GM21381 (cell line): Measurements from ENCODE around the gene PLA2G3.

Experiments
- ATAC-seq: cut with Tn5 transposase; IDR thresholded peaks from one replicate; pipeline ENCODE4 v1.9.1; 2021; ENCODE audit warnings: mild to moderate bottlenecking, moderate library complexity; ENCODE audit not compliant: unreplicated experiment

Gene PLA2G3

DNA sequence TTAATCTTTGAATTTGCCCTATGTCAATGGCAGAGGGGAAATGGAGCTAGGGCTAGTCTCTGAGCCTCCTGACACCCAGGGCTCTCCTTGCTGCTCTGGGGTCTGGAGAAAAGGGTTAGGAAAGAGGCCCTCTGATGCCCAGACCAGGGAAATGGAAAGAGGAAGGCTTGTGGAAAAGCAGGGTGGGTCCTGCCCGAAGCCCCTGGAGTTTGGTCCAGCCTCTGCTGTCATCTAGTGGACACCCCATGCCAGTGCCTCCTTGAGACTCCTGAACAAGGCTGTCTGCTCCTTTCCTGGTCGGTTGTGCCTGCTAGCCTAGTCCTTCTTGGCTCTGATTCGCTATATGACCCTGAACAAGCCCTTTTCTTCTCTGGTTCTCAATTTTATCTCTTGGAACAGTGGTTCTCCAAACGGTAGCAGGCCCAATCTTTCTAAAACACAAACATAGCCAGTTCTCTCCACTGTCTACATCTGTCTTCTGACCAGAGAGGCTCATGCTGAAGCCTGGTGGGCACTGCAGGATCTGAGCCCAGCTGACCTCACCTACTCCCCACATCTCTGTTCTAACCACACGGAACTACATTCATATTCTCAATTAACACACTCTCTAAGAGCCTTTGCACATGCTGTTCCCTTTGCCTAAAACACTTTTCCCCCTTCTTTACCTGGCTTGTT, 8.8 kb upstream of the PLA2G3 start:
- no peak for ATAC-seq

DNA sequence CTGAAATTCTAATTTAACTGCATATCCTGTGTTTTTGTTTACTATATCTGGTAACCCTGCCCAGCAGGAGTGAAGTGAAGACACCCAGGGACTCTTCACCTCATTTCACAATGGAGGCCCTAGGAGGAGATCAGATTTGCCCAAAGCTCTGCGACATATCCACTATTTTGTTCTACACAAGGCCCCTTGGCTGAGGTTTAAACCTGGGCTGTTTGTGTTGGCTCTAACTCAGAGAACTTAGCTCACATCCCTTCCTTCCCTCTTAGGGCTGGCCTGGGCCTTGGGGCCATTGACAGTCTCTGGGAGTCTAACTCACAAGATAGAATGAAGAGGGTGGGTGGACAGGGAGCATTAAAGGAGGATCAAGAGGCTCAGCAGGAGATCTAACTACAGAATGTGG, 8.2 kb upstream of the PLA2G3 start:
- ATAC-seq: no peak

DNA sequence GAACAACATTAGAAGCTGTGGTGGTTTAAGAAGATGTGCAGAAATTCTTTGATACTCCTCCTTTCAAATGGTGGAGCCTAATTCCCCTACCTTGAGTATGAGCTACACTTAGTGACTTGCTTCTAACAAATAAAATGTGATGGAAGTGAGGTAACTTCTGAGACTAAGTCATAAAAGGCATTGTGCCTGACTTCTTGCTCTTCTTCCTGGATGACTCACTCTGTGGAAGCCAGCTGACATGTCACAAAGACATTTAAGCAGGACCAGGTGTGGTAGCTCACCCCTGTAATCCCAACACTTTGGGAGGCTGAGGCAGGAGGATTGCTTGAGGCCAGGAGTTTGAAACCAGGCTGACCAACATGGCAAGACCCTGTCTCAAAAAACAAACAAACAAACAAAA, 3.9 kb upstream of the PLA2G3 start:
- ATAC-seq: no peak

DNA sequence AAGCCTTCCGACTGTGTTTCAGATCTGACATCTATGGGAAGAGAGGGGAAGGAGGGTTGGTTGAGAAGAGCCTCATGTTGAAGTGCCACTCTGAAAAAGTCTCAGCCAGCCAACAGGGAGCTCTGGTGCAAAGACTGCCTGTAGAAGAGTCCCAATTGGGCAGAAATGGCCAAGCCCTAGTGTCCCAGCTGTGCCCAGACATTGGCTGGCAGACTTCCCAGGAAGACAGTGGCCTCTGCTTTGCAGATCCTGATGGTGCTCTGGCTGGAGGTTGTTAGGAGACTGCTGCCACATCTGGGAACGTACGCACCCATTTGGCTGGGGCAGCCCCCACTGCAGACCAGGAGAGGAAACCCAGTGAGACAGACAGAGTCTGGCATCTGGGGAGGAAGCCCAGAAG, 3.2 kb upstream of the PLA2G3 start:
- ATAC-seq: no peak

DNA sequence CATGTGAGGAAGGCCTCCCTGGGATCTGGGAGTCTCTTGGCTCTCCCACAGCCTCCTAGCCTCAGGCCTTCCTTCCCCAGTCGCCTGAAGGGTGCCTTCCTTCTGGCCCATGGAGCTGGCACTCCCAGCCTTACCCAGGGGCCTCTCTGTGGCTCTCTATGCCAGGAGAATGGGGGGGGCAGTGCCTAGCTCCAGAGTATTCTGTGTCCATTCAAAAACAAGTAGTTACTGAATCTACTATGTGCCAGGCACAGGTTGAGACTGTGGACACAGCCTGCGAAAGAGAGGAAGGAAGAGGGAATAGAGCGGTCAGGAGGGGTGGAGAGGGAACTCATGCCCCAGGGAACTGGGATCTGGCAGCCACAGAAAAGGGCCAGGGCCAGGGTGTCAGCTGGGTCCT, 2.7 kb upstream of the PLA2G3 start:
- no peak for ATAC-seq

DNA sequence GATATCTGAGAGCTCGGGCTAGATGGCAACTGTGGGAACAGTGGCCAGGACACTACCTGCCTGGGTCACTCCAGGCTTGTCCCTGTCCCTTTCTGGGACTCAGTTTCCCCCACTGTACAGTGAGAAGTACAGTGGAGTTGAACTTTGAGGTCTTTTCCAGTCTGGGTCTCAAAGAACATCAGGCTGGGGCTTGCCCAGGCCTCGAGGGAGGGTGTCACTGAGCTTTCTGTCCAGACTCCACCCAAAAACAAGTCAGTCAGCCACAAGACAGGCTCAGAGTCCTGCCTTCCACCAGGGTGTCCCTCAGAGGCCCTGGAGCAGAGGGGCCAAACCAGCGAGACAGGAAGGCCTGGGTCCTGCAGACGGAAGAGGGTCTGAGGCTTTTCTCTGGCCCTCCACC, 2.0 kb upstream of the PLA2G3 start:
- no peak for ATAC-seq

DNA sequence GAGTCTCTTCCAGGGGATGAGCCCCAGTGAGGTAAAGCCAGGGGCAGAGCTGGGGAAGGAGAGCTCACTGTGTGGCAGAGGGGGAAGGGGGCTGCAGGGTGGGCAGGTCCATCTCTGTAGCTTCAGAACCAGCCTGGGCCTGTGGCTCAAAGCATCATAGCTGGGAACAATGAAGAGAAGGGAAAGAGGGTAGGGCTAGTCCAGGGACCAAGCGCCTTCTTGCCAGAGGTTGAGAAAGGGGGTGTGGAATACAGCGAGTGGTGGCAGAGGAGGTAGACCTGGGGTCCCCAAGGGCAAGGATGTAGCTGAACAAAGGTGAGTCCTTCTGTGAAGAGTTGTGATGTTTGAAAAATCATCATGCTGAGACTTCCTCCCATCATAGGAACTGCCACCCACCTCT, 1.2 kb upstream of the PLA2G3 start:
- no peak for ATAC-seq

DNA sequence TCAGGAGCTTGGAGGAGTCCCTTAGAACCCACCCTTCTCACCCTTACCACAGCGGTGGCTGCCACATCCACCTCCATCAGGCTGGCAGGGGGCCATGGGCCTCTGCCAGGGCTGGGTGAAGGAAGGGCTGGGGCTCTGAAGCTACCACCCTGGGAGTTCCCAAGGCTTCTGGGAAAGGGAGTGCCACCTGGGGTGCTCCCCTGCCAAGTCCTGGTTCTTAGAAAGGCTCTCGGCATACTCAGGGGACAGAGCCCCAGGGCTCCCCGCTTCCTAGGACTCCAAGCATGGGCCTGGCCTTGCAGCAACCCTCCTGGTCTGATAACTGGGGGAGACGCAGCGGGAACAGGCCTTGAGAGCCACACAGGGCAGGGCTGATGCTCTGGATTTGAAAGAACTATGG, 438 bp upstream of the PLA2G3 start:
- ATAC-seq: no peak

DNA sequence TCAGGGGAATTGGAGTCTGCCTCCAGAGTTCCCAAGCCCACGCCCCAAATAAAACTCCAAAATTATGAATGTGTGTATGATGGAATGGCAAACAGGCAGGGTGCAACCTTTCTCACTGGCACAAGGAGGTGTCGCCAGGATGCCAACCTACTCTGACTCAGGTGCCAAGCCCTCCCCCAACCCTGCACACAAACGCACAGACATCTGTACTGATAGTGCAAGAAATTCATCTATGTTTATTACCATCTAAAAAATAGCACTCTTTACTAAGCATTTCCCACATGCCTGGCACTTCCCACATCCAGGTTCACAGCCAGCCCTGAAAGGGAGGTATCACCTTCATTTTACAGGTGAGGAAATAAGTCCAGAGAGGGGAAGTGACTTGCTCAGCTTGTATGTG, 1.2 kb downstream of the PLA2G3 start:
- no peak for ATAC-seq

DNA sequence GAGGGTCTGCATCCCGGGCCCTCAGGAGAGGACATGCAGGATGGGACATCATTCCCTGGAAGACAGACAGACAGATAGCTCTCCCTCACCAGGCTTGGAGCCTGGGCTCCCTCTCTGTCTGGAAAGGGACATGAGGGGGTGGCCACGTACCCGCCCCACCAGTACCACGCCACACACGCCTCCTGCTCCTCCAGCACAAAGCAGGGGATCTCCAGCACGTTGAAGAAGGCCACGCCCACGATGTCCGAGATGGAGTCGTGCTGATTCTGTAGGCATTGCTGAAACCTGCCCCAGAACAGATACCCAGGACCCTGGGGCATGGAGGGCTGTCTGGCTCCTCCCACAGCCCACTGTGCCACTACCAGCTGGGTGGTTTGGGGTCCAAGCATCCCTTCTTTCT, 2.2 kb downstream of the PLA2G3 start:
- no peak for ATAC-seq

DNA sequence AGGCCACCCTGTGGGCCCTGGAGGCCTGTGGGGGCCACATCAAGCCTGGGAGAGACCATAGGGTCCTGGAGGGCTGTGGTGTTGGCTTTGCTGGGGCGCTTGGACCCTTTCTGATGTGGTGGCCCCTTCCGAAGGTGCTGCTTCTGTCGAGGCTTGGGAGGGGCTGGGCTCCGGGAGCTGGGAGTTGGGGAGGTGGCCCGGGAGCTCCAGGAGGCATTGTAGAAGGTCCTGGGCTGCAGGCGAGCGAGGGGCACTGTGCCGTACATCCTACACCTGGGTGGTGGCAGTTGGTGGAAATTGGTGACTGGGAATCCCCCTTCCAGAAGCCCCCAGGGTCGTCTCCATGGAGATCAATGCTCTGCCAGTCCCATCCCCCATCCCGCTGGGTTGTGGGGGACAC, 2.6 kb downstream of the PLA2G3 start:
- no peak for ATAC-seq

DNA sequence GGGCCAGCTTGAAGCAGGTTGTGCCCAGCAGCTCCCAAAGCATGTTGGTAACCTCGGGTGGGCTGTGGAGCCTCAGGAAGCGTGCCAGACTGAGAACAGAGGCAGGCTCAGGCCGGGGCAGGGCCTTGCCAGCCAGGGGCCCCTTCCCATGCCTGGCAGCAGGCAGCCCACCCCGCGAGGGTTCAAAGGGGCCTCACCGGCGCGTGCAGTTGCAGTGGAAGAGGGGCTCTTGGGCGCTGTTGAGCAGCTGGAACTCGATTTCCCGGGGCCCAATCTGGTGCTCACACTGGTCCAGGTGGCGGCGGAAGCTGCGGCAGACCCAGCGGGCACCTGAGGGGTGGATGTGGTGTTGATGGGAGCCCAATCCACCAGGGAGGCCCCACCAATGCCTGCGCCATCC, 3.6 kb downstream of the PLA2G3 start:
- ATAC-seq: no peak

DNA sequence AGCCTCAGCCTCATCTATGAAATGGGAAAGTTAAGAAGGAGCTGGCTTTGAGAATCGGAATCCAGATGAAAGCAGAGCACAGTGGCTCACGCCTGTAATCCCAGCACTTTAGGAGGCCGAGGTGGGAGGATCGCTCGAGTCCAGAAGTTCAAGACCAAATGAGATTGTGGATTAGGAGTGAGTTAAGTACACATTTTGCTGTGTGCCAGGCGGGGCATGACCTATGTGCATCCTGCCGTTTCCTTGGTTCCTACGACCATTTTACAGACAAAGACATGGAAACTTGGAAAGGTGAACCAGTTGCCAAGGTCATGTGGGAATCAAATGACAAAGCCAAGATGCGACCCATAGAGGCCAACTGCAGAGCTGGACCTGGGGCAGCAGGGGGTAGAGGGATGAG, 4.2 kb downstream of the PLA2G3 start:
- no peak for ATAC-seq

DNA sequence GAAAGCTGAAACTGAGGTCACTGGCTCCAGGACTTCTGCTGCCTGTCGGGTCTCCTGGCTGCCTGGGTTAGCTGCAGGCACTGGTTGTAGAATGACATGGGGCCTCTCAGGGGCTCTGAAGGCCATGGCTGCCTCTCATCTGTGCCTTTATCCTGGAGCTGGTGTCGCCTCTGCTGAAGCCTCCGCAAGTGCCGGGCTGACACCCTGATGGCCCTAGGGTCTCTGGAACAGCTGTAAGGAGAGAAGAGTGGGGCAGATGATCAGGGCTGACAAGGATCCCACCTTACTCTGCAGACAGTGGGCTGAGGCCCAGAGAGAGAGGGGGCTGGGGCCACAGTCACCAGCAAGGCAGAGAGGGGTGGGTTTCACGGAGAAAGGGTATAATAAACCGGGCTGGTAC, 4.6 kb downstream of the PLA2G3 start:
- ATAC-seq: no peak

DNA sequence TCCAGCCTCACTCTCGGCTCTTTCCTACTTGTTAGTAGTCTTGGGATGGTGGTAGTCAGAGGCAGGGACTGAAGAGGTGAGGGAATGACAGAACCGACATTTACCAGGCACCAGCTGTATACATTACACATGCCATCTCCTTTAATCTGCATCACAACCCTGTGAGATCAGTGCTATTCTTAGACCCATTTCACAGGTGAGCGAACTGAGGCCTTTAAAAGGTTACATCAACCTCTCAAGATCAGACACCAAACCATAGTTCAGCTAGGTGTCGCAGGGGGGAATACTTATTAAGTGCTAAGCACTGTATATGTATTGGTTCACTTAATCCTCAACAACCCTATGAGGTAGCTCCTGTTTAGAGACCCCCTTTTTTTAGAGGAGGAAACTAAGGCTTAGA, 5.6 kb downstream of the PLA2G3 start:
- no peak for ATAC-seq

DNA sequence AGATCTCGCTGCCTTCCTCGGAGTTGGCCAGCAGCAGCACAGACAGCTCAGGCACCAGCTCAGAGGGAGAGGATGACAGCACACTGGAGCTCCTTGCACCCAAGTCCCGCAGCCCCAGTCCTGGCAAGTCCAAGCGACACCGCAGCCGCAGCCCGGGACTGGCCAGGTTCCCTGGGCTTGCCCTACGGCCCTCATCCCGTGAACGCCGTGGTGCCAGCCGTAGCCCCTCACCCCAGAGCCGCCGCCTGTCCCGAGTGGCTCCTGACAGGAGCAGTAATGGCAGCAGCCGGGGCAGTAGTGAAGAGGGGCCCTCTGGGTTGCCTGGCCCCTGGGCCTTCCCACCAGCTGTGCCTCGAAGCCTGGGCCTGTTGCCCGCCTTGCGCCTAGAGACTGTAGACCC, 6.4 kb downstream of the PLA2G3 start:
- ATAC-seq: no peak

DNA sequence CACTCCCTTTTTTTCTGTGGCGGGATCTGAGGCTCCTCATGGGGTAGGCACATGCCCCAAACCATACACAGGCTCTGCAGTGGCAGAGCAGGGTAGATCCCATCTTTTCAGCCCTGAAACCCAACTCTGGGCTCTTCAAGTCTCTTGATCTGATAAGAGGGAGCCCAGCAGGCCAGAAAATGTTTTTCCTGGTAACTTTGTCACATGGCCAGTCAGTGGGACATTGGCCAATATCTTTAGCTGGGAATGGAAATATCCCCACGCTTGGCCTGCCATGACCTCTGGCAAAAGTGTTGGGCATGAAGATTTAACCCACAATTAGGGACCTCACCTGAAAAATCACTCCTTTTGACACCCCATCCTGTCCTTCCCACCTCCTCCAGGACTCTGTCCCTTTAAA, 9.4 kb downstream of the PLA2G3 start:
- ATAC-seq: no peak

DNA sequence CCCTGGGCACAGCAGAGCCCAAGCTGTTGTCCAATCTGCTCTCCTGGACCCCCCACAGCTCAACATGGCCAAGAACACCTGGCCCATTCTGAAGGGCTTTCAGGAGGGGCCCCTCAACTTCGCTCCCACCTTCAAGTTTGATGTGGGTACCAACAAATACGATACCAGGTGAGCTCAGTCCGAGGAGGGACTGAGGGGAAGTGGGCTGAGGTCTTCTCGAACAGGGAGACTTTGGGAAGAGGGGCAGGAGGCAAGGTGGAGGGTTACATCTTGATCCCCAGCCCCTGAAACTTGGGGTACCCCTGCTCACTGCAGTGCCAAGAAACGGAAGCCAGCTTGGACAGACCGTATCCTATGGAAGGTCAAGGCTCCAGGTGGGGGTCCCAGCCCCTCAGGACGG, 12.2 kb downstream of the PLA2G3 start:
- ATAC-seq: no peak

DNA sequence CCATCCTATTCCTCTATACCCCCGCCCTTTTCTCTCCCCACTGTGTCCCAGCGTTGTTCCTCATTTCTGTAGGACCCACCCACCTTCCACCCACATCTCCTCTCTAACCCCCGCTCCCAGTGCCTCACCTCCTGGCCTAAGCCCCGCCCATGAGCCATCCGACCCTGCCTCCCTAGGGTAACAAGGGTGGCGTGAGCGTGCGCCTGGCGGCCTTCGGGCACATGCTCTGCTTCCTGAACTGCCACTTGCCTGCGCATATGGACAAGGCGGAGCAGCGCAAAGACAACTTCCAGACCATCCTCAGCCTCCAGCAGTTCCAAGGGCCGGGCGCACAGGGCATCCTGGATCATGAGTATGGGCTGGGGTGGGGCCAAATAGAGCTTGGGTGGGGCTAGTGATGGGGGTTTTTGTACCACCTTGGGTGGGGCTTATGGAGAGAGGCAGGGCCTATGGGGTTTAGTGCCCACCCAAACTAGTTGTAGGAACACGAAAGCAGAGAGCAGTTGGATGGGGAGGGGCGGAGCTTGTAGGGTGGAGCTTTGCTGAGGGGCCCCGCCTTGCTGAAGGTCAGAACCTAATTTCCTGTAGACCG, 13.0 kb downstream of the PLA2G3 start:
- no peak for ATAC-seq

DNA sequence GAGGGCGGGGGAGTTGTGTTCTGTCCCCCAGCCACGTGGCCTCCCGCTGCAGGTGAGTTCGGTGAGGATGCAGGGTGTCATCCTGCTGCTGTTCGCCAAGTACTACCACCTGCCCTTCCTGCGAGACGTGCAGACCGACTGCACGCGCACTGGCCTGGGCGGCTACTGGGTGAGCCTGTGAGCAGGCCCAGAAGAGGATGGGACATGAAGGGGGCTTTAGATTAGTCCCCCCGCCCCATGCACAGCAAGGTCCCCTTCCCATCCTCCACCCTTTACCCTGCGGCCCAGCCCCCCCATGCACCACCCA, 13.5 kb downstream of the PLA2G3 start:
- ATAC-seq: no peak

DNA sequence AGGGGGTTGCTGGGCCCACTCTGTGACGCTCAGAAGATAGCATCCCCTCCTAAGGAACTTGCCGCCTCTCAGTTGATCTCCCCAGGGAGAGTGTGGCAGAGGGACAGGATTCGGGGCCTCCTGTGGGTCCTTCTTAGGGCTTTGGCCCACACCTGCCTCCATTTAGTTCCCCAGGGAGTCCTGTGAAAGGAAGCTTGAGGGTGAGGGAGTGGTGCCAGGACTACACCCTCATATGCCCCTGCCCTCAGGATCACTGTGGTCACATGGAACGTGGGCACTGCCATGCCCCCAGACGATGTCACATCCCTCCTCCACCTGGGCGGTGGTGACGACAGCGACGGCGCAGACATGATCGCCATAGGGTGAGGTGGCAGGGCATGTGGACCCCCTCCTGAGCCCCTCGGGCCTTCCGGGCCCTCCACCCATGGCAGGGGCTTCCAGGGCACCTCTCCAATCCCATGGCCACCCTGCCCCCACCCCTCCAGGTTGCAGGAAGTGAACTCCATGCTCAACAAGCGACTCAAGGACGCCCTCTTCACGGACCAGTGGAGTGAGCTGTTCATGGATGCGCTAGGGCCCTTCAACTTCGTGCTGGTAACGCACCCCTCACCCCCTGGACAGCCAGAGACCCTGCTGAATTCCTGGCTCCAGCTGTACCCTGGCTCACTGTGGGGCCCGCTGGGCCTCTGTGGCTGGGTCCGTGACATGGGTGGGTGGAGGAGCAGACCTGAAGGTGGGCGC, 14.0 kb downstream of the PLA2G3 start:
- ATAC-seq: no peak

DNA sequence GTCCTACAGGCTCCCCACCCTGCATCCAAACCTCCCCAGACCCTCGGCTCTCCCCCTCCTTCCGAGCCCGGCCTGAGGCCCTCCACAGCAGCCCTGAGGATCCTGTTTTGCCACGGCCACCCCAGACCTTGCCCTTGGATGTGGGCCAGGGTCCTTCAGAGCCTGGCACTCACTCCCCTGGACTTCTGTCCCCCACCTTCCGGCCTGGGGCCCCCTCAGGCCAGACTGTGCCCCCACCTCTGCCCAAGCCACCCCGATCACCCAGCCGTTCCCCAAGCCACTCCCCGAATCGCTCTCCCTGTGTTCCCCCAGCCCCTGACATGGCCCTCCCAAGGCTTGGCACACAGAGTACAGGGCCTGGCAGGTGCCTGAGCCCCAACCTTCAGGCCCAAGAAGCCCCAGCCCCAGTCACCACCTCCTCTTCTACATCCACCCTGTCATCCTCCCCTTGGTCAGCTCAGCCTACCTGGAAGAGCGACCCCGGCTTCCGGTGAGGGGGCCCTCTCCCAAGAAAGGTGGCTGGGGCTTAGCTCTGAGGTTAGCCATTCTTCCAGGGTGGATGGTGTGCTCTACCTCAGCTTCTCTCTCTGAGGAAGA, 14.7 kb downstream of the PLA2G3 start:
- ATAC-seq: no peak
